ENCODE results near the gene SCPEP1.

Gene SCPEP1

GRCh38 chr17:57011491-57012015, 33.6 kb downstream of the SCPEP1 start:
- no peak overlapping the region for H3K4me3 ChIP-seq (ENCODE audit: insufficient read depth, low read depth, low read length, poor library complexity, severe bottlenecking)
- no peaks in the 10 kb centered on the region for H3K36me3 ChIP-seq (ENCODE audit: control insufficient read depth, insufficient read depth, low read length)
- H3K9me3 ChIP-seq (ENCODE audit: control insufficient read depth, low read length): no peaks in the 10 kb centered on the region

GRCh38 chr17:57016071-57016763, 38.3 kb downstream of the SCPEP1 start:
- Histone ChIP-seq H3K4me1 (ENCODE audit: control insufficient read depth, insufficient read depth, low read length, poor library complexity, severe bottlenecking) (no peaks in the 10 kb centered on the region), H3K4me3 (ENCODE audit: insufficient read depth, low read depth, low read length, poor library complexity, severe bottlenecking) (no peak overlapping the region), H3K36me3 (ENCODE audit: control insufficient read depth, insufficient read depth, low read length) (no peaks in the 10 kb centered on the region), H3K9me3 (ENCODE audit: control insufficient read depth, low read length) (no peaks in the 10 kb centered on the region), H3K27ac (ENCODE audit: insufficient read depth, low read length, poor library complexity, severe bottlenecking) (no peak overlapping the region), H3K27me3 (replicated peaks; ENCODE audit: control insufficient read depth, insufficient read depth, low read length, poor library complexity, severe bottlenecking) (no peaks in the 10 kb centered on the region)
- DNase-seq: no peak

More at GRCh38 chr17:57011491-57012015, 33.6 kb downstream of the SCPEP1 start:
- Histone ChIP-seq H3K27me3 (replicated peaks; ENCODE audit: control insufficient read depth, insufficient read depth, low read length, poor library complexity, severe bottlenecking) (no peaks in the 10 kb centered on the region), H3K27ac (ENCODE audit: insufficient read depth, low read length, poor library complexity, severe bottlenecking) (no peak overlapping the region), H3K4me1 (ENCODE audit: control insufficient read depth, insufficient read depth, low read length, poor library complexity, severe bottlenecking) (no peaks in the 10 kb centered on the region)
- DNase-seq: no peak

- no peak for DNase-seq
- Histone ChIP-seq H3K27ac (ENCODE audit: insufficient read depth, low read length, poor library complexity, severe bottlenecking) (no peak overlapping the region), H3K36me3 (ENCODE audit: control insufficient read depth, insufficient read depth, low read length) (no peaks in the 10 kb centered on the region), H3K4me1 (ENCODE audit: control insufficient read depth, insufficient read depth, low read length, poor library complexity, severe bottlenecking) (no peaks in the 10 kb centered on the region), H3K4me3 (ENCODE audit: insufficient read depth, low read depth, low read length, poor library complexity, severe bottlenecking) (no peak overlapping the region), H3K9me3 (ENCODE audit: control insufficient read depth, low read length) (no peaks in the 10 kb centered on the region), H3K27me3 (replicated peaks; ENCODE audit: control insufficient read depth, insufficient read depth, low read length, poor library complexity, severe bottlenecking) (no peaks in the 10 kb centered on the region)
These were observed 38.8 kb downstream of the SCPEP1 start for GRCh38 chr17:57016764-57017116.

GRCh38 chr17:57017625-57018024, 39.7 kb downstream of the SCPEP1 start:
- Histone ChIP-seq H3K27me3 (replicated peaks; ENCODE audit: control insufficient read depth, insufficient read depth, low read length, poor library complexity, severe bottlenecking) (no peaks in the 10 kb centered on the region), H3K9me3 (ENCODE audit: control insufficient read depth, low read length) (no peaks in the 10 kb centered on the region), H3K36me3 (ENCODE audit: control insufficient read depth, insufficient read depth, low read length) (no peaks in the 10 kb centered on the region), H3K27ac (ENCODE audit: insufficient read depth, low read length, poor library complexity, severe bottlenecking) (no peak overlapping the region), H3K4me1 (ENCODE audit: control insufficient read depth, insufficient read depth, low read length, poor library complexity, severe bottlenecking) (no peaks in the 10 kb centered on the region), H3K4me3 (ENCODE audit: insufficient read depth, low read depth, low read length, poor library complexity, severe bottlenecking) (no peak overlapping the region)
- no peak for DNase-seq

GRCh38 chr17:57020208-57020607, 42.3 kb downstream of the SCPEP1 start:
- H3K4me3 ChIP-seq (ENCODE audit: insufficient read depth, low read depth, low read length, poor library complexity, severe bottlenecking): no peak overlapping the region
- H3K27ac ChIP-seq (ENCODE audit: insufficient read depth, low read length, poor library complexity, severe bottlenecking): no peak overlapping the region
- no peak for DNase-seq
- no peaks in the 10 kb centered on the region for H3K36me3 ChIP-seq (ENCODE audit: control insufficient read depth, insufficient read depth, low read length)
- no peaks in the 10 kb centered on the region for H3K9me3 ChIP-seq (ENCODE audit: control insufficient read depth, low read length)
- no peaks in the 10 kb centered on the region for H3K27me3 ChIP-seq (replicated peaks; ENCODE audit: control insufficient read depth, insufficient read depth, low read length, poor library complexity, severe bottlenecking)
- H3K4me1 ChIP-seq (ENCODE audit: control insufficient read depth, insufficient read depth, low read length, poor library complexity, severe bottlenecking): no peaks in the 10 kb centered on the region

- DNase-seq: no peak
These were observed 43.5 kb downstream of the SCPEP1 start for GRCh38 chr17:57021226-57021940.

GRCh38 chr17:57025876-57026275, 47.9 kb downstream of the SCPEP1 start:
- DNase-seq: no peak
- no peaks in the 10 kb centered on the region for H3K9me3 ChIP-seq (ENCODE audit: control insufficient read depth, low read length)

More at GRCh38 chr17:57021226-57021940, 43.5 kb downstream of the SCPEP1 start:
- Histone ChIP-seq H3K36me3 (ENCODE audit: control insufficient read depth, insufficient read depth, low read length) (no peaks in the 10 kb centered on the region), H3K27me3 (replicated peaks; ENCODE audit: control insufficient read depth, insufficient read depth, low read length, poor library complexity, severe bottlenecking) (no peaks in the 10 kb centered on the region), H3K9me3 (ENCODE audit: control insufficient read depth, low read length) (no peaks in the 10 kb centered on the region), H3K4me3 (ENCODE audit: insufficient read depth, low read depth, low read length, poor library complexity, severe bottlenecking) (no peak overlapping the region), H3K27ac (ENCODE audit: insufficient read depth, low read length, poor library complexity, severe bottlenecking) (no peak overlapping the region), H3K4me1 (ENCODE audit: control insufficient read depth, insufficient read depth, low read length, poor library complexity, severe bottlenecking) (no peaks in the 10 kb centered on the region)

GRCh38 chr17:57027852-57028251, 49.9 kb downstream of the SCPEP1 start:
- H3K4me3 ChIP-seq (ENCODE audit: insufficient read depth, low read depth, low read length, poor library complexity, severe bottlenecking): no peak overlapping the region
- no peak overlapping the region for H3K27ac ChIP-seq (ENCODE audit: insufficient read depth, low read length, poor library complexity, severe bottlenecking)
- H3K9me3 ChIP-seq (ENCODE audit: control insufficient read depth, low read length): no peaks in the 10 kb centered on the region
- H3K4me1 ChIP-seq (ENCODE audit: control insufficient read depth, insufficient read depth, low read length, poor library complexity, severe bottlenecking): no peaks in the 10 kb centered on the region
- DNase-seq: no peak
- no peaks in the 10 kb centered on the region for H3K36me3 ChIP-seq (ENCODE audit: control insufficient read depth, insufficient read depth, low read length)
- H3K27me3 ChIP-seq (replicated peaks; ENCODE audit: control insufficient read depth, insufficient read depth, low read length, poor library complexity, severe bottlenecking): no peaks in the 10 kb centered on the region

More at GRCh38 chr17:57025876-57026275, 47.9 kb downstream of the SCPEP1 start:
- Histone ChIP-seq H3K27me3 (replicated peaks; ENCODE audit: control insufficient read depth, insufficient read depth, low read length, poor library complexity, severe bottlenecking) (no peaks in the 10 kb centered on the region), H3K4me1 (ENCODE audit: control insufficient read depth, insufficient read depth, low read length, poor library complexity, severe bottlenecking) (no peaks in the 10 kb centered on the region), H3K27ac (ENCODE audit: insufficient read depth, low read length, poor library complexity, severe bottlenecking) (no peak overlapping the region), H3K36me3 (ENCODE audit: control insufficient read depth, insufficient read depth, low read length) (no peaks in the 10 kb centered on the region), H3K4me3 (ENCODE audit: insufficient read depth, low read depth, low read length, poor library complexity, severe bottlenecking) (no peak overlapping the region)

- Histone ChIP-seq H3K4me3 (ENCODE audit: insufficient read depth, low read depth, low read length, poor library complexity, severe bottlenecking) (no peak overlapping the region), H3K4me1 (ENCODE audit: control insufficient read depth, insufficient read depth, low read length, poor library complexity, severe bottlenecking) (no peaks in the 10 kb centered on the region), H3K36me3 (ENCODE audit: control insufficient read depth, insufficient read depth, low read length) (no peaks in the 10 kb centered on the region), H3K9me3 (ENCODE audit: control insufficient read depth, low read length) (no peaks in the 10 kb centered on the region), H3K27ac (ENCODE audit: insufficient read depth, low read length, poor library complexity, severe bottlenecking) (no peak overlapping the region), H3K27me3 (replicated peaks; ENCODE audit: control insufficient read depth, insufficient read depth, low read length, poor library complexity, severe bottlenecking) (no peaks in the 10 kb centered on the region)
- DNase-seq: no peak
These were observed 54.4 kb downstream of the SCPEP1 start for GRCh38 chr17:57032343-57032742.

GRCh38 chr17:57033296-57033695, 55.4 kb downstream of the SCPEP1 start:
- H3K36me3 ChIP-seq (ENCODE audit: control insufficient read depth, insufficient read depth, low read length): no peaks in the 10 kb centered on the region
- H3K4me3 ChIP-seq (ENCODE audit: insufficient read depth, low read depth, low read length, poor library complexity, severe bottlenecking): no peak overlapping the region
- H3K9me3 ChIP-seq (ENCODE audit: control insufficient read depth, low read length): no peaks in the 10 kb centered on the region
- H3K4me1 ChIP-seq (ENCODE audit: control insufficient read depth, insufficient read depth, low read length, poor library complexity, severe bottlenecking): no peaks in the 10 kb centered on the region
- no peaks in the 10 kb centered on the region for H3K27me3 ChIP-seq (replicated peaks; ENCODE audit: control insufficient read depth, insufficient read depth, low read length, poor library complexity, severe bottlenecking)
- no peak overlapping the region for H3K27ac ChIP-seq (ENCODE audit: insufficient read depth, low read length, poor library complexity, severe bottlenecking)
- no peak for DNase-seq
